Sigmoid colon (tissue), 4 donors: ENCODE data around the gene ZSCAN21.

Experiments
- CTCF ChIP-seq, 4 experiments: fragments of 450-650 bp in 3 of 4; fragments of 200-600 bp in 1 of 4; IDR thresholded peaks; one replicate each; pipeline ENCODE4 v1.5.1; 2016 to 2019; ENCODE audit warnings: antibody characterized with exemption in 4 of 4, mild to moderate bottlenecking in 3 of 4, moderate library complexity in 2 of 4
- EP300 ChIP-seq, 4 donors: sonication (generic); formaldehyde crosslinking; IDR thresholded peaks; one replicate each; pipeline ENCODE4 v1.6.1; 2017; ENCODE audit warnings: antibody characterized with exemption in 4 of 4
- POLR2A ChIP-seq, 2 donors: fragments of 450-650 bp; IDR thresholded peaks; one replicate each; pipeline ENCODE4 v1.6.1; 2016; ENCODE audit warnings: antibody characterized with exemption in 2 of 2, mild to moderate bottlenecking in 2 of 2, moderate library complexity in 2 of 2
- POLR2AphosphoS5 ChIP-seq, 4 donors: sonication (generic); formaldehyde crosslinking; IDR thresholded peaks; one replicate each; pipeline ENCODE4 v1.6.1; 2017; ENCODE audit warnings: antibody characterized with exemption in 4 of 4

GRCh38 chr7:100093054-100093453 lies 43.5 kb downstream of the ZSCAN21 start:
- TF ChIP-seq CTCF (IDR thresholded peaks at IDR 0.05) = no peak
- TF ChIP-seq POLR2AphosphoS5 (IDR thresholded peaks at IDR 0.05) = no peak
- no peak for TF ChIP-seq EP300 (IDR thresholded peaks at IDR 0.05)
- TF ChIP-seq POLR2A (IDR thresholded peaks at IDR 0.05) = no peak
